GM19240 (cell line): Measurements from ENCODE around the gene SCAMP1.
"Not testable (repeated sequence)": the region's sequence is repeated elsewhere in the genome, so short reads cannot be mapped to it uniquely, and the experiment has no call there.

Experiments
- DNase-seq: peaks from one replicate; pipeline ENCODE4 v3.0.0; 2011; ENCODE audit warnings: low spot score; ENCODE audit not compliant: insufficient read length

The SCAMP1 gene

DNA sequence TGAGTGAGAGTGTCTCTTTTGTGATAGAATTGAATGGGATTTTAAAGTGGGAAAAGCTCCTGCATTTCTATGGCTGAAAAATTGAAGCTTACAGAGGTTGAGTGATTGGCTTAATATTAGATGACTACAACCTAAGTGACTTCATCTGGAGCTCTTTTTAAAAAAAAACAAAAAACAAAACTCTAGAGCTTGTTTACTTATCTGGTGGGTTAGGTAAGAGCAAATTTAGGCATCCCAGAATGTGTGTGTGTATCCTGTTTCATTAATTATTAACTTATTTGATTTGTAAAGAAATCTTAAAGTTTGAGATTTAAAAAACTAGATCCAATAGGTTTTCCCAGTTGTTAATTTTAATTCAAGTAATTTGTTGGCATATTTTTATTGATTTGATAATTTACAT, 60.1 kb downstream of the SCAMP1 start:
- DNase-seq, result no peak

DNA sequence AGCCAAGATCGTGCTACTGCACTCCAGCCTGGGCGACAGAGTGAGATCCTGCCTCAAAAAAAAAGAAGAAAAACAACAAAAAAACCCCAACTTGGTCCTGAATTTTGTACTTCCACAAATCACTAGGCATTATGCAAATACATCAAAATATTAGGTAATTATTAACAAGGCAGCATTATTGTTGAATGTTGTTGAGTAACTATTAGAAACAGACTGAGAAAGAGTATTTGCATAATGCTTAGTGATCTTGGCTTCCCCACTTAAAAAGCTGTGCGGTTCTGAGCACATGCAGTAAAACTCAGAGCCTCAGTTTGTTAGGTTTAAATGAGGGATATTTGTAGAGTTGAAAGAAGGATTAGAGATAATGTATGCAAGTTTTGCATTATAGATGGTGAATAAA, 64.2 kb downstream of the SCAMP1 start:
- no peak for DNase-seq

DNA sequence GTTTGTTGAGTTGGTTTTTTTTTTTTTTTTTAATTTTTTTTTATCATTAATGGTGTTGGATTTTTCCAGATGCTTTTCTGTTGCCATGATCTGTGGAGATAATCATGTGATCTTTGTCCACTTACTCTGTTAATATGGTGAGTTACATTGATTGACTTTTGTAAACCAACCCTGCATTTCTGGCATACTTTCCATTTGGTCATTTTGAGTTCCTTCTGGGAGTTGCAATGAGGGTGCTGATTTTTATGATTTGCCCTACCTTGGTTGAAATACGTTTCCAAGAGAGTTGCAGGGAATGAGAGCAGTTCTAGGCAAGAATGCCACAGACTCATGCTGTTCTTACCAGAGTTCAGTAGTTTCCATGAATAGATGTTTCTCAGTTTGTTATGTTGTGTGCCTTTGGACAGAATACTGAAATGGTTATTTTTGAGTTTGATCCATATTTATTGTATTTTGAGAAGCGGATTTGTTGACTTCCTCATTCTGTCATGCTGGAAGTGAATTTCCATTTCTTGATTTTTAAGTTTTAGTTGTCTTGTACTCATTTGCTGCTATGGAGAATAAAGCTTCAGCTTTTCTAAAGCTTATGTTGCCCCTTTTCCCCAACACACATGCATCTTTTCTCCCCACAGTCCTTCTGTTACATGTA, 69.0 kb downstream of the SCAMP1 start:
- DNase-seq, result no peak

DNA sequence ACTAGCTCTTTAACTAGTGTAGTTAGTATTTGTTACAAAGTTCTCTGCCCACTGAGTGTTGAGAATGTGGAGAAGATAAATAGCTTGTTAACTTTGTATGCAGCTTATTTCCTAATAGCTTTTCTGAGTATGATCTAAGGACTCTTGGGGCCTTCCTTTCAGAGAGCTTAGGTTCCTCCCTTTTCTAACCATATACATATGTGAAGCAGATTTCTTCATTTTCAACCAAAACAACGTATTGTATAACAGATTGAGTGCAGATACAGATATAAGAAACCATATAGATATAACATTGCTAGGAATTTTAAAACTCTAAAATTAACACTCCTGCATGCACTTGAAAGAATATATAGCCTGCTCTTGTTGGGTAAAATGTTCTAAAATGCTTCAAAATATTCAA, 70.4 kb downstream of the SCAMP1 start:
- DNase-seq, result no peak

DNA sequence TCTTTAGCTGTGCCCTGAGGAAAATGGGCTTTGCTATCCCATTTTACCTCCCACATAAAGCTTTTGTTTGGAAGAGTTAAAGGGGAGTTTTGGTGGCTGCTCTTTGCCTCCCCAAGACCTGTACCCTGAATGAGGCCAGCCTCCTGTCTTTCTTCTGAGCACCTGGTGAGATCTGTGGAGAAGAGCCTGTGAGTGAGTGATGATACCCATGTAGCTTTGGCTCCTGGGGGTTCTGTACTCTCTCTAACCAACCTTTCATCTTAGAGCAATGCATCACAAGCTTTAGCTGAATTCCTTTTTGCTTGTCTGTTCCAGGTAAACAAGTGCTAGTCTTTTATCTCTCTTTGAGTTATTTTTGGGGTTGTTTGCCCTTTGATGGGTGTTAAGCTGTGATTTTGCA, 73.6 kb downstream of the SCAMP1 start:
- DNase-seq, result no peak

DNA sequence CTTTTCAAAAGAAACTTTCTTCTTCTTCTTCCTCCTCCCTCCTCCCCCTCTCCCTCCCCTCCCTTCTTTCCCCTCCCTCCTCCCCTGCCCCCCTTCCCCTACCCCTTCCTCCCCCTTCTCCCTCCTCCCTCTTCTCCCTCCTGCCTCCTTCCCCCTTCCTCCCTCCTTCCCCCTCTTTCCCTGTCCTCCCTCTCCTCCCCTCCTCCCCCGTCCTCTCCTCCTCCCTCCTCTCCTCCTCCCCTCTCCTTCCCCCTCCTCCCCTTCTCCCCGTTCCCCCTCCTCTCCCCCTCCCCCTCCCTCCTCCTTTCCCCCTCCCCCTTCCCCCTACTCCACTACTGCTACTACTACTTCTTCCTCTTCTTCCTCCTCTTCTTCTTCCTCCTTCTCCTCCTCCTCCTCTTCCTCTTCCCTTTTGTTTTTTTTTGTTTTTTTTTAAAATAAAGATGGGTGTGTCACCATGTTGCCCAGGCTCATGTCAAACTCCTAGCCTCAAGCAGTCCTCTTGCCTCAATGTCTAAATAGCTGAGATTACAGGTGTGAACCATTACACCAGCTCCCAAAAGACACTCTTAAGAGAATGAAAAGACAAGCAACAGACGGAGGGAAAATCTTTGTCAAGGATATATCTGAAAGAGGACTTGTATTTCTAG, 87.5 kb downstream of the SCAMP1 start:
- DNase-seq, result no peak

DNA sequence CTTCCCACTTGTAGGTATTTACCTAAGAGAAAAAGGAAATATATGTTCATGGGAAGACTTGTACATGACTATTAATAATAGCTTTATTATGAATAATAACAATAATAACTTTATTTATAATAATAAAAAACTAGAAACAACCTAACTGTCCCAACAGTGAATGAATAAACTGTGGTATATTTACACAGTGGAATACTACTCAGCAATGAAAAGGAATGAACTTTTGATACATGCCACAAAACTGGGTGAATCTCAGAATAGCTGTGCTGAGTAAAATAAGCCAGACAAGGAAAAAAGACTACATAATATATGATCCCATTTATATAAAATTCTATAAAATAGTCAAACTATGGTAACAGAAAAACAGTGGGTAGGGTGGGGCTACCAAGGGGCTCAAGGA, 88.7 kb downstream of the SCAMP1 start:
- DNase-seq, result no peak

DNA sequence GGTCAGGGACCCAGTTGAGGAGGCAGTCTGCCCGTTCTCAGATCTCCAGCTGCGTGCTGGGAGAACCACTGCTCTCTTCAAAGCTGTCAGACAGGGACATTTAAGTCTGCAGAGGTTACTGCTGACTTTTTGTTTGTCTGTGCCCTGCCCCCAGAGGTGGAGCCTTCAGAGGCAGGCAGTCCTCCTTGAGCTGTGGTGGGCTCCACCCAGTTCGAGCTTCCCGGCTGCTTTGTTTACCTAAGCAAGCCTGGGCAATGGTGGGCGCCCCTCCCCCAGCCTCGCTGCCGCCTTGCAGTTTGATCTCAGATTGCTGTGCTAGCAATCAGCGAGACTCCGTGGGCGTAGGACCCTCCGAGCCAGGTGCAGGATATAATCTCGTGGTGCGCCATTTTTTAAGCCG, 97.1 kb downstream of the SCAMP1 start:
- not testable (repeated sequence) for DNase-seq

DNA sequence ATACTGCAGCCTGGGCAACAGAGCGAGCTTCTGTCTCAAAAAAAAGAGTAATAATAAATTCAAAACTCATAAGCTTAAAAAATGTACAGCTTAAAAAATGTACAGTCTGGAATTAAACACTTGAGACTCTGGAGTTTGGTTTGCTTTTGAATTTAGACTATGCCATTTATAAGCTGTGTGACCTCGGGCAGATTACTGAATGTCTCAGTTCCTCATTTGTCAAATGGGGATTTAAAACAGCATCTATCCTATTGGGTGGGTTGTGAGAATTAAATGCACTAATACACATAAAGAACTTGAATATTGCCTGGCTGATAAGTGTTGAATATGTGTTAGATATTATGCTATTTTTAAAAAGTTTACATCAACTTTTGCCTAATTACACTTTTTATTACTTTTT, 98.4 kb downstream of the SCAMP1 start:
- DNase-seq, result no peak

DNA sequence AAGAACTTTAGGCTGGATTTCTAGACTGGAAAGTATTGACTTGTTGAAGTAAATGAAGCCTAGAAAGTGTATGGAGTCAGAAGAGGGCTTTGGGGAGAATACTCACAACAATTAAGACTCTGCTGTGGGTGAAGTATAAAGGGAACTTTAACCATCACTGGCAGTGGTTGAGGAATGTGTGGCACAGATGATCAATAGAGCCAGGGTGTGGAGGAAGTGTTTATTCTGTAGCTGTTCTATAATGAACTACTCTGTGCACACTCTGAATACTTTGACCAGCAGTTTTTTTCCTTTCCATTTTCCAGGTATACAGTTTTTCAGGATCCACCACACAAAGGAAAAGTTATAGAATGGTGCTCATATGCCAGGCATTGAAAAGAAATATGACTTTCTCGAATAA, 106.7 kb downstream of the SCAMP1 start:
- DNase-seq, result no peak

DNA sequence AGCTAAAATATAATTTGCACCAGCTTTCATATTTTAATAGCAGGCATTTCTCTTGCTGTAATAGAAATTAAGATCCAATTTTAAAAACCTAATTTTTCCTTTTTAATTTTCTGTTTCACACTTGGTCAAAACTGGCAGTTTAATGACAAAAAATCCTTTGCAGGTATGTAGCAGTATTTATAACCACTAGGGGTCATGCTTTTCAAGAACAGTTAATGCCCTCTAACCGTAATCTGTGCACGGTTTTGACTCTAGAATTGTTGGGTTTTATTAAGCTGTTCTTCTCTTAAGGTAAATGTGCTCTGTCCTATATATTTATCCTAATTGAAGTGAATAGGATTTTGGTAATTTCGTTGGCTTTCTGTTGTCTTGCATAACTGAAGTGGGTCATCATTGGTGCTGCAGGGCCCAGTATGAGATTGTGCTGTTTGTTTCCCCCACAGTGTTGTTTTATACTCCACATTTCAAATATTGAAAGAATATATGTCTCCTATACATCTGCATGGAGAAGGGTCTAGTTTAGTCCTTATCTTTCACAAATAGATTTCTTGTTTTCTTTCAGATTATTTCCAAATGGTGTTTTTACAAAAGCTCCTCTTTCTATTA, 107.4 kb downstream of the SCAMP1 start:
- DNase-seq, result peak; percentile 13

DNA sequence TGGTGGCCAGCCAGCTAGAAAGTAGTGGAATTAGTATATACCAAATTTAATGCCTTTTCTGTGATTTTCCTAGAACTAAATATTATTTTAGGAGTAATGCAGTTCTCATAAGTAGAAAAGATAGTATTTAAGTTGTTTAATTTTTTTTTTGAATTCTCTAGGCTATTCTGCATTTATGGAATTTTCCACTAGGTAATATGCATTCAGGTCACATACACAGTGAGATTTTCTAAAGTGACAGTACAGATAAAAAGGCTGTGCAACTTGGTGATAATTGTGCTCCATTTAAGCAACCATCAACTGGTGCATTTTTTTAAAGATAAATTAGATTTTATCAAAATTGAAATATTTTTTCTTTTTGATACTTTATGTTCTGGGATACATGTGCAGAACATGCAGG, 111.5 kb downstream of the SCAMP1 start:
- no peak for DNase-seq

DNA sequence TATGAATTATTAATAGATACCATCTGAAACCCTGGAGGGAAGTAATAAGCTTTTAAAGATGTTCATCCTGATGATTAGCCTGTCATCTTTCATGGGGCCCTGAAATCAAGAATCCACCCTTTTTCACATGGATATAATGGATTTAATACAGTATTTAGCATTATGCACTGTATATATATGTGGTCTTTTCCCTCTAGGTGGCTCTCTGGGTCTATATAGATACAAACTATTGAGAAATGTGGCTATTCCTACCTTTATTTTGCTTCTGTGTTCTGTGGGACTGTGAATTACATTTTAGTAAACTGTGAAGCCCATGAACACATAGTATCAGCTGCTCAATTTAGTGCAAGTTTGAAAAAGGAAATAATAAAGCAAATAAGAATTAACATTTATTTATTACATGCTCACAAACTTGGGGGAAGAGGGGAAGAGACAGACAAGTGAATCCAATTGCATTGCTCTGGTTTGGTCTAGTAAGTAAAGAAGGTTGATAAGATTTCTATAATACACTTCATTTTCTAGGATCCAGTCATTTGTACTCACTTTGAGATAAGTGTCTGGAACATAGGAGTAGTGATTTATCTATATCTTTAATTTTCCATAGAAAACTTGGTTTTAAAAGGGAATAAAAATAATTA, 112.2 kb downstream of the SCAMP1 start:
- DNase-seq, result no peak

DNA sequence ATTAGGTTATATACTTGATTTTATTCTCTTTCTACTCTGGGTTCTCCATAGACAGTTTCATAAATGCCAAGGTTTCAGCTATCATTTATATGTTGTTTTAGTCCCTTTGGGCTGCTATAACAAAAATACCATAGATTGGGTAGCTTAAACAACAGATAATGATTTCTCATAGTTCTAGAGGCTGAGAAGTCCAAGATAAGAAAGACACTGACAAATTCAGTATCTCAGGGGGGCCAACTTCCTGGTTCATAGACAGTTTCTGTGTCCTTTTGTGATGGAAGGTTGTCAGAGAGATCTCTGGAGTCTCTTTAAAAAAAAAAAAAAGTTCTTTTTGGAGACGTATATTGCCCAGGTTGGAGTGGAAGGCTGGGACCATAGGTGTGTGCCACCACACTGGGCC, 113.3 kb downstream of the SCAMP1 start:
- no peak for DNase-seq

DNA sequence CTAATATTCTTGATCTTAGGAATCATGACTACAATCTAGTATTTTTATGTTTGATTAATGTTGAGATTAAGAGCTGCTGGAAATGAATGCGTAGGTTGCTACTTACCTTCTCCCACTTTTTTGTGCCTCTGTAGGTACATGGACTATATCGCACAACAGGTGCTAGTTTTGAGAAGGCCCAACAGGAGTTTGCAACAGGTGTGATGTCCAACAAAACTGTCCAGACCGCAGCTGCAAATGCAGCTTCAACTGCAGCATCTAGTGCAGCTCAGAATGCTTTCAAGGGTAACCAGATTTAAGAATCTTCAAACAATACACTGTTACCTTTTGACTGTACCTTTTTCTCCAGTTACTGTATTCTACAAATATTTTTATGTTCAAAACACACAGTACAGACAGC, 115.0 kb downstream of the SCAMP1 start:
- DNase-seq, result no peak

DNA sequence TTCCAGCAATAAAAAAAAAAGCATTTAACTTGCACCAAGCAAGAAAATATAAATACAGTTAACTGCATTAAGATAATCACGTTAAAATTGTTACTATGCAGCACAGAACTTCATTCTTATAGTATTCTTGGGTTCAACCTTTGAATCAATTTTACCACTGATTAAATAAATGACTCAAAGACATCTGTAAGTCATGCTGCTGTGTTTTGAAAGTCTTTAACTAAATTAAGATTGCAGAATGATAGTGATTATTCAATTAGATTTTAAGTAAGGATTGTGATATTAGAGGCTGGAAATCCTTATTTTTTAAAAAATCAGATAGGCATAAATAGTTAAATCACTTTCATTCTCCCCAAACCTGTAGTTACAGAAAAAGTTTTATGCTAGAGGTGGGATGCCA, 116.4 kb downstream of the SCAMP1 start:
- DNase-seq, result no peak

DNA sequence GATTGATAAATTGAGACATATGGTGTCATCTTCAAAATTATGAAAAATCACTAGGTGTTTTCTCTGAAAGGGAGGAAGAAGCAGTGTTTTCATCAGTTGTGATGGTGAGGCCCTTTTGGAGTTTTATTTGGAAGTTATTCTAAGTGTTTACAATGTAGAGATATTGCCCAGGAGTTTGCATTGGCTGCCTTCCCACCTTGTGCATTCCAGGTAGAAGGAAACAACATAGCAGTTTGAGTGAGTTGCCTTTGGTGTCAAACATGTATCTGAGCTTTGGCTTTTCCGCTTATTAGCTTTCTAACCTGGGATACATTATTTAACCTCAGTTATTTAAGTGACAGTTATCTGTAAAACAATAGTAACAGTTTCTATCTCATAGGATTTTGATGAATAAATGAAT, 122.5 kb downstream of the SCAMP1 start:
- no peak for DNase-seq

DNA sequence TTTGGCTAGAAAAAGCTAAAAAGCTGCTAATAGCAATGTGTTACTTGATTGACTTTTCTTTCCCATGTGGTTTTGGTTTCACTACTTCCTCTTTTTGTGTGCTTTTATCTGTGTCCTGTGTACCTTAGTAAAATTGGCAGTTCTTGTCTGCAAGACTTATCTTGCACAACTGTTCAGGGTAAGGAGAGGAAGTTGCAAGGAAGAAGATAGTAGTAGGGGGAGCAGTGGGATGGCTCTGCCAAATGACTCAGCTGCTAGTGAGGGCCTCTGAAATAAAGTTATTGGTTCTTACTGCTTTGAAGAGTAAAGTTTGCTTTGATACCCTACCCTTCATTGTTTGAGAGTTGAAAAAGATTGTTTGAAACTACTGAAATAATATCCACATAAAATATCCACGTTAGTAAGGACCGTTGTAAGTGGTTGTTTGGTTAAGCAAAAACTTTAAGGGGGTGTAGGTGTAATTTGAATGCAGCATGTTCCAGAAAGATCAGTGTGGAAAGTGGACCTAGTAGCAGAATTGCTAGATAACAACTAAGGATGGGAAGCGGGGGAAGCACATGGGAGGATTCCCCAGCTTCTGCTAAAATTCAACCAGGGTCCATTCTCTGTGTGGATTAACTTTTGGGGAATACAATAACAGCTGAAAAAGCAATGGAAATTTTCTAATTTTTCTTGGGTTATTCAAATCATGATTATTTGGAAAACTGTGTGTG, 123.5 kb downstream of the SCAMP1 start:
- no peak for DNase-seq

DNA sequence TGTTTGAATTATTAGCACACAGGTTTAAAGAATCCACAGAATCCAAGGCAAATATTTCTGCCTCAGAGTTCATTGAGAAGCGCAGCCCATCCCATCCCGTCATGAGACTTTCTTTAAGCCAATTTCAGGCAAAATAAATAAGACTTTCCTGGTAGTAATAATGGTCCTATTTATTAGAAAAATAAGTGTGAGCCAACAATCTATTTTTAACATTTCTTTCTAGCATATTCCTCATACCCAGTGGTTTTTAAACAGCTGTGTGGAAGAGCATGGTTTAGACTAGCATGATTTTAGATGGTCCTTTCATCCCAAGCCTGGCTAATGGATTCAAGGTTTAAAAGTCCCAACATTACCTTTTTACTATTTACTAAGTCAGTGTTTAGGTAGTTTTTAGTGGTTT, 125.8 kb downstream of the SCAMP1 start:
- no peak for DNase-seq

DNA sequence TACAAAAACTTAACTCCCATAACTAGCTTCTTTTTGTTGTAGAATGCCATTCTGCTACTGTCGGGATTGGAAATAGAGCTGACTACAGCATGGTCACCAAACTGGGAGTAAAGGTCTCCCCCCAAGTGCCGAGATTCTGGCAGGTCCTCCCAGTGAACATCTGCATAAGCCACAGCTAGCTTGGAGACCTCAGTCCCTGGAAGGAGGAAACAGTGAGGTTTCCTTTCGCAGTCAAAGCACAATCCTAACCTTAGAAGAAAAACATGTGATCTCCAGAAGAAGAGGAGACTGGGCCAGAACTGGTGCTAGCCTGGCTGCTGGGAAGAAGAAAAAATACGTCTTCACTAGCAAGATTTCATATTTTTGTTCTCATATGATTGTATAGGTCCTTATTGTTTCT, 127.4 kb downstream of the SCAMP1 start:
- DNase-seq, result no peak

DNA sequence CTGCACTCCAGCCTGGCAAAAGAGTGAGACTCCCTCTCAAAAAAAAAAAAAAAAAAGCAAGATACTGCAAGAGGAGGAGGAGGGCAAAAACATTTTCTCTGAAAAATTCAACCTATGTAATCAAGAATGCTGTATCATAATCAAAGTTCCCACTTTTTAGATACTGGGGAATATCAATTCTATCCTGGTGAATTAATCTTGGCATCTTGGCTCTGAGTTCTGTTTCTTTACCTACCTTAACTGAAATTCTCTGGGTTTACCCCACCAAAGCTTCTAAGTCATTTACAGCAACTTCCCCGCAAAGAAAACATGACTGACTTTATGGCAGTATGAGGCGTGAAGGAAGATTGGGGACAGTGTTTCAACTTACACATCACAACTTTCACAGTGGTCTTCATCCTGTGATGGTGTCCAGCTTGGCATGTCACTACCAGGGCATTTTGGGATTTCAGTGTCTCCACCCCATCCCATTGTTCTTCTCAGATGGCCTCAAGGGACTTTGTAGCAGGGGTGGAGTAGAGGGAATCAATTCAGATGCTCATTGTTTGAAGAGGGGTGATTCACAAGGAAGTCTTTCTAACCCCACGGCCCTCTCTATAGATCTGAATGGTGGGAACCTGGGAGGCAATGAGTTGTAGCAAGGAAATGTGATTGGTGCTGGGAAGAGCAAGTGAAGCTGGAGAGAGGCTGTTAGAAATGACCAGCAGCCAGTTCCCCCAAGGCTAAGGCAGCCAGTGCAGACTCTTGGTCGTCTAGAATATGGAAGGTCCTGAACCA, 130.5 kb downstream of the SCAMP1 start:
- no peak for DNase-seq
